ENCODE data around the gene FBXL22. TPM values are rescaled to one million over a fixed set of nuclear protein-coding genes. Genes with fewer than 3 reads are reported as not detected.

The FBXL22 gene
- total RNA-seq, 2 donors from 2014 or later = 0.29 to 0.90 TPM

GRCh38 chr15:63610209-63610841 is 13.1 kb downstream of the FBXL22 start:
- Histone ChIP-seq H3K27ac (ENCODE audit: low read depth, low read length) (peak overlapping the region; percentile 63), H3K4me1 (ENCODE audit: control insufficient read depth, insufficient read depth, low read length) (no peaks in the 10 kb centered on the region), H3K27me3 (ENCODE audit: control insufficient read depth, insufficient read depth, low read length, poor library complexity, severe bottlenecking) (no peaks in the 10 kb centered on the region), H3K36me3 (ENCODE audit: control insufficient read depth, insufficient read depth, low read length) (peaks cover 32% of the 10 kb centered on the region), H3K9me3 (ENCODE audit: control insufficient read depth, low read length) (no peaks in the 10 kb centered on the region), H3K9ac (ENCODE audit: extremely low read depth, low read length, poor library complexity, severe bottlenecking) (no peak overlapping the region), H3K4me3 (ENCODE audit: low read length) (no peak overlapping the region)
- WGBS, 2 experiments (ENCODE audit: insufficient coverage in 1 of 2, insufficient read length in 1 of 2) = 34 to 49% methylated on average over 6 of the region's 6 CpGs
- peaks cover 7% of the 10 kb centered on the region for H3K4me1 Mint-ChIP-seq
- no peaks in the 10 kb centered on the region for H3K9me3 Mint-ChIP-seq
- DNase-seq = peak; percentile 92
- H3K36me3 Mint-ChIP-seq (ENCODE audit: low read depth) = peaks cover 15% of the 10 kb centered on the region
- peak overlapping the region; percentile 11 for H3K27ac Mint-ChIP-seq
- H3K27me3 Mint-ChIP-seq (ENCODE audit: insufficient read depth) = no peaks in the 10 kb centered on the region
- H3K4me3 Mint-ChIP-seq = no peak overlapping the region
- TF ChIP-seq CTCF (conservative IDR thresholded peaks at IDR 0.05) = peak; percentile 87

DNA sequence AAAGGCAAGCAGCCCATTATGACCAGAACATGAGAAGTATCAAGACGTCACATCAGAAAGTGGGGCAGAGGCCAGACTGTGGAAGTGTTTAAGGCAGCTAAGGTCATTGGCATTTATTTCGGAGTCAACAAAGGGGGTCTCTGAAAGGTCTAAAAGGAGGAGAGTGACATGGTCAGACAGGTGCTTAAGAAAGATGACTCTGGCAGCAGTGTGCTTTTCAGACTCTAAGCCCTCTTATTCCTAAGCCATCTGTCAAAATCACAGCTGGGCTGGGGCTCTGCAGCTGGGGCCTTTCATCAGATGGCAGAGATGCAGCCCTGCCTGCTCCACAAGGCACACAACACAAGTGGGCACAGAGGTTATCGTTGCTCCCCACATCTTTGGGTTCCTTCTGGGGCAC is 14.0 kb downstream of the FBXL22 start:
- Mint-ChIP-seq H3K36me3 (ENCODE audit: low read depth) (peaks cover 20% of the 10 kb centered on the region), H3K27me3 (ENCODE audit: insufficient read depth) (no peaks in the 10 kb centered on the region), H3K27ac (no peak overlapping the region), H3K9me3 (no peaks in the 10 kb centered on the region), H3K4me1 (peaks cover 7% of the 10 kb centered on the region), H3K4me3 (no peak overlapping the region)
- Histone ChIP-seq H3K27ac (ENCODE audit: low read depth, low read length) (peak overlapping the region; percentile 63), H3K9ac (ENCODE audit: extremely low read depth, low read length, poor library complexity, severe bottlenecking) (no peak overlapping the region), H3K27me3 (ENCODE audit: control insufficient read depth, insufficient read depth, low read length, poor library complexity, severe bottlenecking) (no peaks in the 10 kb centered on the region), H3K9me3 (ENCODE audit: control insufficient read depth, low read length) (no peaks in the 10 kb centered on the region), H3K4me3 (ENCODE audit: low read length) (no peak overlapping the region), H3K36me3 (ENCODE audit: control insufficient read depth, insufficient read depth, low read length) (peaks cover 39% of the 10 kb centered on the region), H3K4me1 (ENCODE audit: control insufficient read depth, insufficient read depth, low read length) (no peaks in the 10 kb centered on the region)
- 88 to 96% methylated on average over 1 to 3 of the region's 3 CpGs for WGBS, 2 experiments (ENCODE audit: insufficient coverage in 1 of 2, insufficient read length in 1 of 2)
- no peak for DNase-seq
- no peak for TF ChIP-seq CTCF (conservative IDR thresholded peaks at IDR 0.05)

DNA sequence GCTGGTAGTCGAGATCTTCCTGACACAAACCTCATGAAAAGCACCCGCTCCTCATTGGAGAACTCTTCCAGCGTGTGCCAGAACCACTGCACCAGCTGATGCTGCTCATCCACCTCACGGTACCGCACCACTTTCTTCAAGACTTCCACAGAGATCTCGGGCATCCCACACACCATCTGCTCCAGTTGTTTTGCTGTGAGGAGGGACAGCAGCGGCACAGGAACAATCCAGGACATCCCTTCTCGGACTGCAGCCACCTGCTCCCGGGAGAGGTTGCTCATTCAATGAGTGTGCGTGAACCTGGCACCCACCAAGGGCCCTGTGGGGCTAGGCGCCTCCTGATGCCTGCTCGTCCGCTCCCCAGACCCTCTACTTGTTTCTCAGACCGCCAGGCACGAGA is 15.1 kb downstream of the FBXL22 start:
- H3K36me3 Mint-ChIP-seq (ENCODE audit: low read depth) = peaks cover 16% of the 10 kb centered on the region
- no peaks in the 10 kb centered on the region for H3K9me3 Mint-ChIP-seq
- no peaks in the 10 kb centered on the region for H3K4me1 ChIP-seq (ENCODE audit: control insufficient read depth, insufficient read depth, low read length)
- H3K27me3 Mint-ChIP-seq (ENCODE audit: insufficient read depth) = no peaks in the 10 kb centered on the region
- no peak for TF ChIP-seq CTCF (conservative IDR thresholded peaks at IDR 0.05)
- peaks cover 7% of the 10 kb centered on the region for H3K4me1 Mint-ChIP-seq
- no peak overlapping the region for H3K27ac ChIP-seq (ENCODE audit: low read depth, low read length)
- no peak overlapping the region for H3K4me3 ChIP-seq (ENCODE audit: low read length)
- H3K9ac ChIP-seq (ENCODE audit: extremely low read depth, low read length, poor library complexity, severe bottlenecking) = no peak overlapping the region
- no peaks in the 10 kb centered on the region for H3K9me3 ChIP-seq (ENCODE audit: control insufficient read depth, low read length)
- H3K27me3 ChIP-seq (ENCODE audit: control insufficient read depth, insufficient read depth, low read length, poor library complexity, severe bottlenecking) = no peaks in the 10 kb centered on the region
- 93 to 94% methylated on average over 14 to 15 of the region's 15 CpGs for WGBS, 2 experiments (ENCODE audit: insufficient coverage in 1 of 2, insufficient read length in 1 of 2)
- H3K27ac Mint-ChIP-seq = no peak overlapping the region
- H3K36me3 ChIP-seq (ENCODE audit: control insufficient read depth, insufficient read depth, low read length) = peaks cover 42% of the 10 kb centered on the region
- no peak for DNase-seq
- H3K4me3 Mint-ChIP-seq = no peak overlapping the region

Measured in endodermal cell (in vitro differentiated cells).